HEK293 (cell line): ENCODE results near the gene KRIT1.

Experiments used
- GLIS1 ChIP-seq: fragments of 450-650 bp; formaldehyde crosslinking; IDR thresholded peaks from 2 replicates; pipeline ENCODE4 v1.5.1; 2016; ENCODE audit warnings: missing biosample characterization, missing genetic modification characterization
- HOXA7 ChIP-seq: sonication (generic); formaldehyde crosslinking; IDR thresholded peaks from 2 replicates; pipeline ENCODE4 v1.8.1; 2022; ENCODE audit warnings: missing genetic modification reagents, borderline replicate concordance
- HOXC10 ChIP-seq: sonication (generic); formaldehyde crosslinking; IDR thresholded peaks from 2 replicates; pipeline ENCODE4 v1.8.1; 2023; ENCODE audit warnings: mild to moderate bottlenecking, missing genetic modification reagents
- KLF16 ChIP-seq: fragments of 450-650 bp; formaldehyde crosslinking; IDR thresholded peaks from 2 replicates; pipeline ENCODE4 v1.5.1; 2017; ENCODE audit warnings: missing biosample characterization, missing genetic modification characterization
- SP2 ChIP-seq: fragments of 450-650 bp; formaldehyde crosslinking; IDR thresholded peaks from 2 replicates; pipeline ENCODE4 v1.5.1; 2016; ENCODE audit warnings: missing biosample characterization, missing genetic modification characterization
- WT1 ChIP-seq: fragments of 450-650 bp; formaldehyde crosslinking; IDR thresholded peaks from 2 replicates; pipeline ENCODE4 v1.5.1; 2016; ENCODE audit warnings: missing biosample characterization, missing genetic modification characterization
- ZBTB1 ChIP-seq: fragments of 450-650 bp; formaldehyde crosslinking; IDR thresholded peaks from 2 replicates; pipeline ENCODE4 v1.5.1; 2016; ENCODE audit warnings: missing biosample characterization, missing genetic modification characterization
- ZBTB8A ChIP-seq: fragments of 450-650 bp; formaldehyde crosslinking; IDR thresholded peaks from 2 replicates; pipeline ENCODE4 v1.5.1; 2016; ENCODE audit warnings: missing biosample characterization, missing genetic modification characterization
- ZEB2 ChIP-seq: fragments of 450-650 bp; formaldehyde crosslinking; IDR thresholded peaks from 2 replicates; pipeline ENCODE4 v1.5.1; 2016; ENCODE audit warnings: missing biosample characterization, missing genetic modification characterization
- ZNF138 ChIP-seq: fragments of 450-650 bp; formaldehyde crosslinking; IDR thresholded peaks from 2 replicates; pipeline ENCODE4 v1.5.1; 2016; ENCODE audit warnings: missing biosample characterization, missing genetic modification characterization, borderline replicate concordance
- ZNF174 ChIP-seq: fragments of 450-650 bp; formaldehyde crosslinking; IDR thresholded peaks from 2 replicates; pipeline ENCODE4 v1.5.0; 2017; ENCODE audit warnings: missing biosample characterization, mild to moderate bottlenecking, missing genetic modification characterization
- ZNF184 ChIP-seq: fragments of 450-650 bp; IDR thresholded peaks from 2 replicates; pipeline ENCODE4 v1.5.1; 2018; ENCODE audit warnings: missing biosample characterization, mild to moderate bottlenecking, missing genetic modification characterization
- ZNF23 ChIP-seq: fragments of 450-650 bp; formaldehyde crosslinking; IDR thresholded peaks from 2 replicates; pipeline ENCODE4 v1.5.1; 2016; ENCODE audit warnings: missing biosample characterization, missing genetic modification characterization, borderline replicate concordance
- ZNF362 ChIP-seq: fragments of 450-650 bp; formaldehyde crosslinking; IDR thresholded peaks from 2 replicates; pipeline ENCODE4 v1.5.1; 2016; ENCODE audit warnings: missing biosample characterization, missing genetic modification characterization
- ZNF394 ChIP-seq: fragments of 450-650 bp; formaldehyde crosslinking; IDR thresholded peaks from 2 replicates; pipeline ENCODE4 v1.5.1; 2016; ENCODE audit warnings: missing biosample characterization, missing genetic modification characterization, mild to moderate bottlenecking, moderate library complexity, borderline replicate concordance
- ZNF433 ChIP-seq: fragments of 450-650 bp; formaldehyde crosslinking; IDR thresholded peaks from 2 replicates; pipeline ENCODE4 v1.5.1; 2016; ENCODE audit warnings: missing biosample characterization, missing genetic modification characterization, low read depth
- ZNF449 ChIP-seq: fragments of 450-650 bp; formaldehyde crosslinking; IDR thresholded peaks from 2 replicates; pipeline ENCODE4 v1.5.1; 2017; ENCODE audit warnings: missing biosample characterization, mild to moderate bottlenecking, missing genetic modification characterization, moderate library complexity
- ZNF561 ChIP-seq: fragments of 450-650 bp; IDR thresholded peaks from 2 replicates; pipeline ENCODE4 v1.5.1; 2018; ENCODE audit warnings: missing biosample characterization, missing genetic modification characterization, borderline replicate concordance
- ZNF571 ChIP-seq: fragments of 450-650 bp; formaldehyde crosslinking; IDR thresholded peaks from 2 replicates; pipeline ENCODE4 v1.5.0; 2017; ENCODE audit warnings: missing biosample characterization, missing genetic modification characterization
- ZNF610 ChIP-seq: fragments of 450-650 bp; formaldehyde crosslinking; IDR thresholded peaks from 2 replicates; pipeline ENCODE4 v1.5.1; 2016; ENCODE audit warnings: missing biosample characterization, missing genetic modification characterization, borderline replicate concordance
- ZNF654 ChIP-seq: fragments of 450-650 bp; formaldehyde crosslinking; IDR thresholded peaks from 2 replicates; pipeline ENCODE4 v1.5.1; 2016; ENCODE audit warnings: low read depth, missing biosample characterization, missing genetic modification characterization
- ZNF660 ChIP-seq: fragments of 450-650 bp; IDR thresholded peaks from 2 replicates; pipeline ENCODE4 v1.5.1; 2018; ENCODE audit warnings: missing biosample characterization, mild to moderate bottlenecking, missing genetic modification characterization
- ZNF768 ChIP-seq: fragments of 450-650 bp; formaldehyde crosslinking; IDR thresholded peaks from 2 replicates; pipeline ENCODE4 v1.5.1; 2018; ENCODE audit warnings: missing biosample characterization, mild to moderate bottlenecking, missing genetic modification characterization
- TF ChIP-seq, protein P1 (sequence below): fragments of 450-650 bp; formaldehyde crosslinking; IDR thresholded peaks from 2 replicates; pipeline ENCODE4 v1.5.1; 2016; ENCODE audit warnings: missing biosample characterization, missing genetic modification characterization
- TF ChIP-seq, protein P2 (sequence below): fragments of 450-650 bp; formaldehyde crosslinking; IDR thresholded peaks from 2 replicates; pipeline ENCODE4 v1.5.1; 2016; ENCODE audit warnings: missing biosample characterization, missing genetic modification characterization

The KRIT1 gene

GRCh38 chr7:92178928-92179924 is 66.5 kb downstream of the KRIT1 start, which contains the start of gene LRRD1 (continued):
- TF ChIP-seq ZNF610 (no peak), ZNF433 (no peak), ZEB2 (peak; percentile 91), ZNF23 (tag by site-specific recombination) (no peak), ZNF571 (tag by site-specific recombination) (no peak), ZNF449 (tag by site-specific recombination) (peak; percentile 67; the same call in 1 of the 2 replicates), ZNF768 (tag by site-specific recombination) (peak; percentile 5; the same call in 1 of the 2 replicates), ZNF561 (peak; percentile 74; the same call in 1 of the 2 replicates), WT1 (tag by site-specific recombination) (no peak), ZNF184 (no peak), ZNF654 (tag by site-specific recombination) (peak; percentile 48), ZNF138 (tag by site-specific recombination) (no peak), ZNF174 (tag by site-specific recombination) (no peak), HOXA7 (CRISPR knock-in tag) (no peak), SP2 (tag by site-specific recombination) (no peak), KLF16 (tag by site-specific recombination) (no peak), HOXC10 (CRISPR knock-in tag) (no peak), ZBTB1 (tag by site-specific recombination) (no peak), ZBTB8A (tag by site-specific recombination) (0 out of 2 replicates have a peak, but pooled peaks have one; percentile 37), ZNF394 (tag by site-specific recombination) (no peak), GLIS1 (tag by site-specific recombination) (peak; percentile 90), ZNF660 (tag by site-specific recombination) (0 out of 2 replicates have a peak, but pooled peaks have one; percentile 17), ZNF362 (tag by site-specific recombination) (no peak)
- TF ChIP-seq, protein P1, sequence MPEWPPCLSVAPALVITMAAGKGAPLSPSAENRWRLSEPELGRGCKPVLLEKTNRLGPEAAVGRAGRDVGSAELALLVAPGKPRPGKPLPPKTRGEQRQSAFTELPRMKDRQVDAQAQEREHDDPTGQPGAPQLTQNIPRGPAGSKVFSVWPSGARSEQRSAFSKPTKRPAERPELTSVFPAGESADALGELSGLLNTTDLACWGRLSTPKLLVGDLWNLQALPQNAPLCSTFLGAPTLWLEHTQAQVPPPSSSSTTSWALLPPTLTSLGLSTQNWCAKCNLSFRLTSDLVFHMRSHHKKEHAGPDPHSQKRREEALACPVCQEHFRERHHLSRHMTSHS (tag by site-specific recombination): no peak
- TF ChIP-seq, protein P2, sequence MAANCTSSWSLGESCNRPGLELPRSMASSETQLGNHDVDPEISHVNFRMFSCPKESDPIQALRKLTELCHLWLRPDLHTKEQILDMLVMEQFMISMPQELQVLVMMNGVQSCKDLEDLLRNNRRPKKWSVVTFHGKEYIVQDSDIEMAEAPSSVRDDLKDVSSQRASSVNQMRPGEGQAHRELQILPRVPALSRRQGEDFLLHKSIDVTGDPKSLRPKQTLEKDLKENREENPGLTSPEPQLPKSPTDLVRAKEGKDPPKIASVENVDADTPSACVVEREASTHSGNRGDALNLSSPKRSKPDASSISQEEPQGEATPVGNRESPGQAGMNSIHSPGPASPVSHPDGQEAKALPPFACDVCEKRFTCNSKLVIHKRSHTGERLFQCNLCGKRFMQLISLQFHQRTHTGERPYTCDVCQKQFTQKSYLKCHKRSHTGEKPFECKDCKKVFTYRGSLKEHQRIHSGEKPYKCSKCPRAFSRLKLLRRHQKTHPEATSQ (tag by site-specific recombination): no peak
- TF ChIP-seq, all 188 proteins: peak for 27
